ENCODE results near the gene MORN4.
"Not testable (repeated sequence)": the region's sequence is repeated elsewhere in the genome, so short reads cannot be mapped to it uniquely, and the experiment has no call there.

The MORN4 gene

DNA sequence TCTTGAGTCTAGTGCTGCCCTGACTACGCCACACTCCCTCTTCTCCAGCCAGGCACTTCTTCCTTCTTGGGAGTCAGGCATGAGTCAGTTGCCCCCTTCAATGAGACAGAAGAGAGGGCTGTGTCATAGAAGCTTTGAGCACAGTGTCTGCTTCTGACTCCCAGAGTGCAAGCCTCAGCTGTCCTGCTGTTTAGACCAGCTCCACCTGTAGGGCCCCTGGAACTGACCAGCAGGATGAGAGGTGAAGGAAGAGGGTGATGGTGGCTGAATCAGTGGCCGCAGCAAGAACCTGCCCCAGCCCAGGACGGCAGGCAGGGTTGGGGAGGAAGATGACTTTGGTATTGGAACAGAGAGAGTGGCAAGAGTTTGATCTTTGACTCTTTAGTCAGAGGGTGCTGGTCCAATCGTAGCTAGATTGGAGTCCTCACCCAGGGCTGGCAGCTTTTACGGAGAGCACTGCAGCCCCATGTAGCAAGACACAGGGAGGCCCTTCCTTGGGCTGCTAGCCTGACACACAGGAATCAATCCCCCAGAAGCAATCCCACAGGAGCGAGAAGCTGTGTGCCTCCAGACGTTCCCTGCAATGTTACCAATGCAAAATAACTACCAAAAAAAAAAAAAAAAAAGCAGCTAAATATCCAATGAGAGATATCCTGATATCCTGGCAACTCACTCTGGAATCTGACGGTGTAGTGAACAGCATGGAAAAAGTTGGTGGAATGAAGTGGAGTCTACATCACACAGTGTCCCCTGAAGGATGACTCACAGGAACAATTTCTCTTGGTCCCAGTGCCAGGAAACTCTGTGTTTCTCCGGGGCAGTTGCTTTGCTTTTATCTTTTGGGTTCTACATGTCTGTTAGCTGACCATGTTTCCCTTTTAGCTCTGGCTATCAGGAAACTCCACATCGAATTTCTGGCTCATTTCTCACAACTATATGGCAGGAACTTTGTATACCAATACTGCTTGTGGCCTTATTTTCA lies 36.9 kb downstream of the MORN4 start:
- DNase-seq (ENCODE audit: low spot score), result no peak

DNA sequence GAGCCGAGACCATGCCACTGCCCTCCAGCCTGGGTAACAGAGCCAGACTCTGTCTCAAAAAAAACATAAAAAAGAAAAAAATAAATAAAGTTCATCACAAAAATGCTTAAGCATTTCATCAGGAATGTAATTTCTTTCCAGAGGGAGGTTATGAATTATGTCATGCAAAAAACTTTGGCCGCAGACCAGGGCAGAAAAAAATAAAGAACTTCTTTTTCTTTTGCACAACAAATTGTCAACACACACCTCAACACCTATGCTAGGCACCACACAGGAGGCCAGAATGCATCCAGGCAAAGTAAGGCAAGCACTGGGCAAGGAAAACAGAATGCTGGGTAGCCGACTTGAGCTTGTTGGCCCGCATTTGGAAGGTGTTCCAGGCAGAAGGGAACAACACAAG lies 39.9 kb downstream of the MORN4 start:
- no peak for DNase-seq (ENCODE audit: low spot score)

DNA sequence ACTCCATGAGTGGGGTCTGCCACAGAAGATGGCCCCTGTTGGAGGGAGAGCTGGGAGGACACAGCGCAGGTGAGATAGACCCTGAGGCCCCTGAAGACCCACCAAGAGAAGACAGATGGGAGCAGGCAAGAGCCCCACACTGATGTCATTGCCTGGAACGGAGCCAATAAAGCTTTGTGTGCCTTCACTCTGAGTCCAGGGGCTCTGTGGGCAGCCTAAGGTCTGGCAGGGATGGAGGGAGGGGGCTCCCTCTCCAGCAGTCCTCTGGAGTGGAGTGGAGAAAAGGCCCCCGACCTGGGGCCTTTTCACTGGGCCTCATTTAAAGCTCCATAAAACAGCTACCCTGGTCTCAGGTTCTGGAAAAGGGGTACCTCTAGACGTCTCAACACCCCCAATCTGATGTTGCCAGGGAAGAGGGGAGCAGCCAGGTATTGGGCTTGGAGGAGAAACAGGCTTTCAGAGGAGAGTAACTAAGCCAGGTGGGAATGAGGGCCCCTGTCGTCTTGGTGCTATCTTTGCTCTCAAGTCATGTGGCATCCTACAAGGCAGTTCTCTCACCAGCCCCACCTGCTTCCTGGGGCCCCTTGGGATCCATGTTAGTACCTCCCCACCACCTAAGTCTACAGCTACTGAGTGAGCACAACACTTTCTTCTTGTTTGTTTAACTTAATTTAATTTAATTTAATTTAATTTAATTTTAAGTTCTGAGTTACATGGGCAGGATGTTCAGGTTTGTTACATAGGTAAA lies 42.4 kb downstream of the MORN4 start:
- DNase-seq (ENCODE audit: low spot score), result no peak

DNA sequence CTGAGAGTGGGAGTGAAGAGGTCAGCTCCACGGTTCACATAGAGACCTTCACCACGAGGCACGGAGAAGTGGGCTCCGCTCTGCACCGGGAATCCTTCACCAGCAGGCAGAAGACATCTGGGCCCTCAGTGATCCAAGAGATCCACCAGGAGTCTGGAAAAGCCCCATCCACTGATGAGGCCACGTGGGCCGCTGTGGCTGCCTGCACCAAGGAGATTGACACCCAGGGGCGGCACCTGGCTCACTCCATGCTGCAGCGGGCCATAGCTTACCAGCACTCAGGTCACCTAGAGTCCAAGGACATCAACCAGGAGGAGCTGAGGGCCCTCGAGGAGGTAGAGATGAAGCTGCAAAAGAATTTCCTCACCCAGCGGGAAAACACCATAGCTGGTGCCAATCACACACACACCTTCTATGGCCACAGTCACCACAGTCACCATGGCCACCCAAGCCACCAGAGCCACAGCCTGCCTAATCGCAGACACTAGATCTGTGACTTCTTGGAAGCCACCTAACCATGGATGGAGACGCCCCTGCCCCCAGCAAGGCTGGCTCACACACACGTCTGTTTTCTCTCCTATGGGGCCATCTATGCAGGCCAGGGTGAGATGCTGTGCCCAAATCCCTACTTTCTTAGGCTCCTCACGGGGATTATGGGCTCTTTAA lies 43.1 kb downstream of the MORN4 start:
- no peak for DNase-seq (ENCODE audit: low spot score)

DNA sequence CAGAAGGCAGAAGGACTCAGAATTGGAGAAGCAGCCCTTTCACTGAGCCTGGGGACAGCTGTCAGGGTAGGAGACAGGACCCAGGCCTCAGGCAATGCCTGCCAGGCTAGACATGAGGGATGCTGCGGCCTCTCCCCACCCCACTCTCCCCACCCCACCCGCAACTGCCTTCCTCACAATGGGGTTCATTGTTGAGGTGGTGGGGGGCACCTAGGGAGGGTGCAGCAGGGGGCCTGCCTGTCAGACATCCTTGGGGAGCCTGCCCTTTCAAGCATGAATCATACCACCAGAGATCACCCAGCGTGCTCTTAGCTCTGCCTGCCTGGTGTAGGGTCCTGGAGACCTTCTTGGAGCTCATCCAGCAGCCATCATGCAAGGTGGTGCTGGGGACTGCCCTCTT lies 43.8 kb downstream of the MORN4 start, which contains the start of gene C10orf62:
Gene C10orf62, plus strand, starts transcription at position 243 of the 400 bp plus-strand sequence. CDS start 177 bp downstream, outside the sequence.
- no peak for DNase-seq (ENCODE audit: low spot score)

DNA sequence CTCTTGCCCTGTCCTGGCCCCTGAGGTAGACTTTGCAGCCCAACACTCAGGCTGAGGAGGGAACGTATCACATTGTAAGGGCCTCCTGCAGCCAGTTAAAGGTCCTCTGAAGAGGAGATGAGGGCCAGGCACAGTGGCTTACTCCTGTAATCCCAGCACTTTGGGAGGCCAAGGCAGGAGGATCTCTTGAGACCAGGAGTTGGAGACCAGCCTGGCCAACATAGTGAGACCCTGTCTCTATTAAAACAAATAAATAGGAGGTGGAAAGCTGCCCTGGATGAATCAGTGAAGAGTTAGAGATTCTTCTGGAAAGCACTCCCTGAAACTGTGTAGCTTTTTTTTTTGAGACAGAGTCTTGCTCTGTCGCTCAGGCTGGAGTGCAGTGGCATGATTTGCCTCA lies 46.1 kb downstream of the MORN4 start:
- DNase-seq (ENCODE audit: low spot score), result no peak

DNA sequence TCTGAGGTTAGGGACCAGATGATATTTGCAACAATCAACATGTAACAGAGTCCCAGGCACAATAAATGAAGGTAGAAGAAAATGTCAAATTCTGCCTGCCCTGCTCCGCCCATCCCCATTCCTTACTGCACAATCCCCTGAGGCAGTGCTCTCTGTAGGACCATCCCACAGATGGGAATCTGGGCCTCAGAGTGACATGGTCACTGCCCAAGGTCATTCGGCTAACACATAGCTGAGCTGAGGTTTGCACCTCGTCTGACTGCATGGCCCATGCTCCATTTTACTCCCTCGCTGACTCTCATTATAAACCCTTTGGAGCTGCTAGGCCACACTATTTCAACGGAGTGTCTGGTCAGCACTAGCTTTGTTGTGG lies 47.9 kb downstream of the MORN4 start:
- DNase-seq (ENCODE audit: low spot score), result no peak

DNA sequence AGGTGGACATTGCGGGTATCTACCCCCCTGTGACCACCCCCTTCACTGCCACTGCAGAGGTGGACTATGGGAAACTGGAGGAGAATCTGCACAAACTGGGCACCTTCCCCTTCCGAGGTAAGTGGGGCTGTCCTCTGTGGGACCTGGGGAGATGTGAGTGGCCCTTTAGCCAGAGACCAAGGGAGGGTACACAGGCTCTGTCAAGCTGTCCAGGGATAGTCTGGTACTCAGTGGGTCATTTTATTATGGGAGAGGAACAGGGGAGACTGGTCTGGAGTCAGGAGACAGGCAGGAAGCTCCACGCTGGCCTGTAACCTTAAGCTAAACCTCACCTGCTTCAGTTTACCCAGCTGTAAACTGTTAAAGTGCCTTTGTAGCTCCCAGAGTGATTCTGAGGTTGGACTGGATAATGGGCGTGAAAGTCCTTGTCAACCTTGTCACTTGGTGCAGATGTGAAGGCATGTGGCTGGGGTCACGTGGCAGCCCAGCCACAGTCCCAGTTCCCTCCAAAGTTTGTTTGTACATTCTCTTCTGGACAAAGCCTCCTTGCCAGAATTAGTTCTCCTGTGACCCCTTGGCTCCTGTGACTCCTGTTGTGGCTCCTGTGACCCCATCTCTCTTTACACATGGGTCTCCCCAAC lies 48.4 kb downstream of the MORN4 start:
- no peak for DNase-seq (ENCODE audit: low spot score)

DNA sequence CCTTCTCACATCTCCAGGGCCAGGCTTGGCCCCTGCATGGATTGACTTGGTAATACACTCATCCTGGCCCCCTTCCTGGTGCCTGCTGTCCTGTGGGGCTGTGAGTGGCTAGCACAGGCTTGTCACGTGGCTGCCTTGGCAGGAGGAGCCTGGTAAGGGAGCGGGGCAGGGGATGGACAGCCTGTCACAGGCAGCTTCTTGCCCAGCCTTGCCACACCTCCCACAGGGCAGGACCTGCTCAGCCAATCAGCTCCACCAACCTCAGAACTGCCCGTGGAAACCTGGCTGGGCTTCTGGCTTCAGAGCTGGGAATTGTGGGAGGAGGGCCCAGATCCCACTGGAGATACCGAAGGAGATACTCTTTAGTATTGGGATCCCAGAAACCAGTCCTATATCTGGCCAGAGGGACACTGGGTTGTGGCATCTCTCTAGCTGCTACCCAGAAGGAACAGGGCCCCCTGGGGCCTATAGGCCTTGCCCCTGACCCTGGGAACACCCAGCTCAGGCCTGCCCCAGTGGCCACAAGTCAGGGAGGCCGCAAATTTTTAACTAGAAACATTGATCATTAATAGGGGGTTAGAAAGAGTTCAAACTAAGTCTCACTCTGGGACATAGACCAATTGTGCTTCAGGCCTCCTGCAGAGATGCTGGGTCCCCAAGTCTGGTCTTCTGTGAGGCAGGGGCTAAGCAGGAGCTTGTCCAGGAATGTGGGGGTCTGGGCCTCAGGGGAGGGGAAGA lies 49.1 kb downstream of the MORN4 start, which contains the start of gene HOGA1:
Gene HOGA1, plus strand, starts transcription at position 330 of the 738 bp plus-strand sequence. Its CDS starts 315 bp downstream, at position 645.
- DNase-seq (ENCODE audit: low spot score), result no peak

DNA sequence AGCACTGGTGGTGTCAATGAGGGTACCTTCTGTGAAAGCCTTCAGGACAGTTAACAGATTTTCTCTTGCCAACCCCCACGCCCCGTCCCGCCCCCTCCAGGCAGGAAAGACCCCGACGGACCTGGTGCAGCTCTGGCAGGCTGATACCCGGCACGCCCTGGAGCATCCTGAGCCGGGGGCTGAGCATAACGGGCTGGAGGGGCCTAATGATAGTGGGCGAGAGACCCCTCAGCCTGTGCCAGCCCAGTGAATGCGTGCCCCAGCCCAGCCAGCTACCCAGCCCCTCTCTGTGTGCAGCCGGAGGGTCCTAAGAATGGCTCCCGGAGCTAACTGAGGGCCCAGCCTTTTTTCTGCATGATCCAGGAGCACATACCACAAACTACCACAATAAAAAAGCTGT lies 49.8 kb downstream of the MORN4 start:
- no peak for DNase-seq (ENCODE audit: low spot score)

DNA sequence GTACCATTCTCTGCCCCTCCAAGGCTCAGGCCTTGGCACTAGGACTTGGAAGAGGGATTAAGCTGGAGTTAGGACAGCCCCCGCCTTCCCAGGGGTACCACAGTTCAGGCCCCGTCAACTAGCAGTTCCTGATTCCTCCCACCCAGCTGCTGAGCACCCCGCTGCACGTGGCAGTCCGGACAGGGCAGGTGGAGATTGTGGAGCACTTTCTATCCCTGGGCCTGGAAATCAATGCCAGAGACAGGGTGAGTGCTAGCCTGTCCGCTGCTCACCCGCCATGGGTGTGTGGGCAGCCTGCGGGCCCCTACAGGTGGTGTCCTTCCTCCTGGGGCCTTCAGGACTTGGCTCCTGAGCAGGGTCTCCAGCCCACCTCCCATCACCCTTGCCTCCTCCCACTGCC lies 51.1 kb downstream of the MORN4 start:
- no peak for DNase-seq (ENCODE audit: low spot score)

DNA sequence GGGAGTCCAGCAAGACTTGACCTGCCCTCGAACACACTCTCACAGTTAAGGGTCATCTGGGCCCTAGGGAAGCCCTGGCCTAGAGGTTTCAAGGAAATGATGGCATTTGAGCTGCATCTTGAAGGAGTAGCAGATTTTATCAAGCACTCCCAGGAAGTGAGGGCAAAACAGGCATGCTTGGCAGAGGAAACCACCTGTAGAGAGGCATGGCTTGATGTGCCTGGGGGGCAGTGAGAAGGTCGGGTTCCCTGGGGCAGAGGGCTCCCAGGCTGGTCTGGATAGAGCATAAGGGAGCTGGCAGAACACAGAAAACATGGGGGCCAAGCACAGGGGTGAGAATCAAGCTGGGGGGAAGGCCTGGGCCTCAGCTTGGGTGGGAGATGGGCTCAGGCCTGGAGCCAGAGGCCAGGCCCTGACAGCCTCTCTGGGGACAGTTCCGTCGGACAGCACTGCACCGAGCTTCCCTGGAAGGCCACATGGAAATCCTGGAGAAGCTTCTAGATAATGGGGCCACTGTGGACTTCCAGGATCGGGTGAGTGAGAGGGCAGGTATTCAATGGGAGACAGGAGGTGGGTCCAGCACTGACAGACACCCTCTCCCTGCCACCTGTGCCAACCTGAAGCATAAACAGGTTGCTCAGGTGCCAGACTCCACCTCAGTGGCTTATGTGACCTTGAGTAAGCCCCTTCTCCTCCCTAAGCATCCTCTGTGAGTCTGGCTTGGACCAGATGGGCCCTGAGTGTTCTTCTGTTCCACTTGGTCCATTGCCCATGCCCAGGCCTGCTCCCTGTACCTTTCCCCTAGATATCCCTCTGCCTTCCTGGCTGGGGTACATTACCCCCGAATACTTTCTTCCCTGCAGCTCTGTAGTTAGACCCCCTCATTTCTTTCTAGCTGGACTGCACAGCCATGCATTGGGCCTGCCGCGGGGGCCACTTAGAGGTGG lies 52.6 kb downstream of the MORN4 start:
- DNase-seq (ENCODE audit: low spot score), result no peak

DNA sequence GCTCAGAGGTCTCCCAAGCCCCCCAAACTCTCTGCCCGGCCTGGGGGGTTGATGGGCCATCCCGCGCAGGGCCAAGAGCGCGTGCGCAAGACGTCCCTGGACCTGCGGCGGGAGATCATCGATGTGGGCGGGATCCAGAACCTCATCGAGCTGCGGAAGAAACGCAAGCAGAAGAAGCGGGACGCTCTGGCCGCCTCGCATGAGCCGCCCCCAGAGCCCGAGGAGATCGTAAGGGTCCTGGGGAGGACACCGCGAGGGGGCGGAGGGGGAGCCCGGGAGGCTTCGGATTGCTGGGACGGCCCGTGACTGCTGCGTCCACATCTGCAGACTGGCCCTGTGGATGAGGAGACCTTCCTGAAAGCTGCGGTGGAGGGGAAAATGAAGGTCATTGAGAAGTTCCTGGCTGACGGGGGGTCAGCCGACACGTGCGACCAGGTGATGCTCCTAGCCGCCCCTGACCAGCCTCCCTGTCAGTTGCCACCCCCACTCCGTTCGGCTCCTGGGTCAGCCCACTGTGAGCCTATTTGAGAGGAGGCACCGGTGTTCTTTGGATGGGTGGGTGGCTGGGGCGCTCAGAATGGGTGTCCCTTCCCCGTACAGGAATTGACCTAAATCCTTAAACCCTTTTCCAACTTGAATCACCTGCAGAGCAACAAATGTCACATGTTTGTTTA lies 55.0 kb downstream of the MORN4 start:
- DNase-seq (ENCODE audit: low spot score), result no peak

DNA sequence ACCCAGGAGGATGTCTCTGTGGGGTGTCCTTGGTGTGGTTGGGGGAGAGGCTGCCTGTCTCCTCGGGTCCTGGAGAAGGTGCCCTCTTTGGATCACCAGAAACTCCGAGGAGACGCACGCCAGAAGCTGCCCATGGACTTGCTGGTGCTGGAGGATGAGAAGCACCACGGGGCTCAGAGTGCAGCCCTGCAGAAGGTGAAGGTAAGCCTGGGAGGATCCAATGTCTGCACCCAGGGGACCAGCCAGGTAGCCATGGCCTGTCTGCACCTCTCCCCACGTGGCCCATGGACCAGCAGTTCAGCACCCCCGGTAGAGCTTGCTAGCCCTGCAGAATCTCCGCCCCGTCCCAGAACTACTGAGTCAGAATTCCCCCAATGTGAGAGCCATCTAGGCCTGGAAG lies 55.6 kb downstream of the MORN4 start:
- DNase-seq (ENCODE audit: low spot score), result no peak

DNA sequence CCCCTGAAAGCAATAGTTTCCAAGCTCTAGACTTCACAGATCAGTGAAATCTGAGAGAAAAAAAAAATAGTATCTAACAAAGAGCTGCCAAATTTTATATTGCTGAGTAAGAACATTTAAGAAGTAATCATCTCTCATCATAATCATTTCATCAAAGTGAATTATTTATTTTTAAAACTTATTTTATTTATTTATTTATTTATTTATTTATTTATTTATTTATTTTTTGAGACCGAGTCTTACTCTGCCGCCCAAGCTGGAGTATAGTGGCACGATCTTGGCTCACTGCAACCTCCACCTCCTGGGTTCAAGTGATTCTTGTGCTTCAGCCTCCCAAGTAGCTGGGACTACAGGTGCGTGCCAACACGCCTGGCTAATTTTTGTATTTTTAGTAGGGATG lies 56.8 kb downstream of the MORN4 start:
- DNase-seq (ENCODE audit: low spot score), result not testable (repeated sequence)

DNA sequence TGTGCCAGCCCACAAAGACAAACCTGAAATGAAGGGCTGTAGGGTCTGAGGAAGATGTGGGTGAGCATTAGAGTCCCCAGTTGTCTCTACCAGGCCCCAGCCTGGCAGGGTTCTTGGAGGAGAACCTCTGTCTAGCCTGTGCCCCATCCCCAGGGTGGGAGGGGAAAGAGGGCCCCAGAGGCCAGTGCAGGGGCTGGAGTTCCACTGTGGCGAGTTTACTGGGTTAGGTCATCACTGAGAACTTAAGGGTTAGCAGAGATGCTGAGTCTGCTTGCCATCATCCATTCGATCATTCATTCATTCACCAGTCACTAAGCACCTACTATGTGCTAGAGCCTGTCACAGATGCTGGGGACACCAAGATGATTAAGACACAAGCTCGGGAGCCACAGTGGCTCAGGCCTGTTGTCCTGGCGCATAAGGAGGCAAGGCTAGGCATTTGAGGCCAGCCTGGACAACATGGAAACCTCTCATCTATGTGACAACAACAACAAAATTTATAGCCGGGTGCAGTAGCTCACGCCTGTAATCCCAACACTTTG lies 58.1 kb downstream of the MORN4 start:
- no peak for DNase-seq (ENCODE audit: low spot score)

DNA sequence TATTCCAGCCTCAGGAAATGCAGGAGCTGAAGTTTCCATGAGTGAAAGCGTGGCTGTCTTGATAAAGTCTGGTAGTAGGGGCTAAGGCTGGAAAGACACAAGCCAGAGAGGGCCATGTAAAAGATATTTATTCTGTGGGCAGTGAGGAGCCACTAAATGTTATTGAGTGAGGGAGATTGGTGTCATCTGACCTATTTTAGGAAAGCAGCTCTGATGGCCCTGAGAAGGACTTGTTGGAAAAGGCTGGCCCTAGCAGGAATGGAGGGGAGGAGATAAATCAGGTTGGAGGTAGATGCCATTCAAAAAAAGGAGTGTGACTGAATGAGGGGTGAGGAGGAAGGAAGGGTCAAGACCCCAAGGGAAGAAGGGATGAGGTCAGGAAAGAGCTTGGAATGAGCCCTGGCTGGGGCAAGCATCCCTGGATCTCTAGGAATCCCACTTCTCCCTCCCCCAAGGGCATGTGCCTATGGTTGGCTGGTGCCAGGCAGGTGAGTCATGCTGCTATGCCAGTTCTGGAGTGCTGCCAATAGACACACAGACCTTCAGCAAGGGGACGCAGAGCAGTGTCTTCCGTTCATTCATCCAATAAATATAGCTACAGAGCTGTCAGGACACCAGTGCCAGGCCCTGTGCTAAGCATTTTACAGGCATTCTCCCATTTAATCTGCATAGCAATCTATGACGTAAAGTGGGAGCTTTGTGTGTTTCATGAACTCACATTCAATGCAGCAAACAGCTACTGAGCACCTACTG lies 58.8 kb downstream of the MORN4 start:
- DNase-seq (ENCODE audit: low spot score), result no peak

DNA sequence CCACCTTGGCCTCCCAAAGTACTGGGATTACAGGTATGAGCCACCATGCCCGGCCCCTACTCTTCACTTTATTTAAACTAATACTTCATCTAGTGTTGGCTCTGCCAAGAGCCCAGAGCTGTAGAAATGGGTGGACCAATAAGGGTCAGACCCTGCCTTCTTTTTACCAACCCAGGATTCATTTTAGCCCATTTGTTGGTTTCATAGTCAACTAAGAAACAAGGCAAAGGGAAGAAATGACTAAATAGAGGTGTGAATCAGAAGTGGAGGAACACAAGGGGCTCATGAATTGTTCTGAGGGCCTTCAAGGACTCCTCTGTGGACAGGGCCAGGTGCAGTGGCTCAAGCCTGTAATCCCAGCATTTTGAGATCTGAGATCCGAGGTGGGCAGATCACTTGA lies 59.6 kb downstream of the MORN4 start:
- DNase-seq (ENCODE audit: low spot score), result no peak
